Left colon (tissue), 2 donors: Measurements from ENCODE around the gene SIT1. TPM values are rescaled to one million over a fixed set of nuclear protein-coding genes. Genes with fewer than 3 reads are reported as not detected.

Experiments
- ATAC-seq: fragments of 200-7000 bp; cut with Tn5 transposase; one replicate; pipeline ENCODE4 v1.9.1; 2020; ENCODE audit warnings: mild to moderate bottlenecking, moderate library complexity
- DNase-seq, 2 donors: peaks; one replicate each; pipeline ENCODE4 v3.0.0-alpha.2; 2020
- intact Hi-C, 2 donors: fragments of 100-400 bp; cut with DNase I in 1 of 2; cut with micrococcal nuclease in 1 of 2; formaldehyde crosslinking; loops; one replicate each; pipeline versions ENCODE4 v1.11.2 to v1.14.0; 2022; cut with DNase I, micrococcal nuclease
- total RNA-seq, 2 donors: library from RNA; stranded (reverse); fragmentation: NEBNext Ultra II Directional; extraction: Animal tissue kit (Norgen Biotek cat#: 25700); gene quantifications; one replicate each; pipeline ENCODE4 v1.2.1, GENCODE V29; 2021
- donor health status: DM: no; HTN: no; CAD: no.
- donor health status: DM: yes; HTN: yes; CAD: no.

Gene SIT1
- total RNA-seq, 2 donors from 2014 or later: 0.46 to 1.4 TPM

GRCh38 chr9:35665471-35665818, 14.7 kb upstream of the SIT1 start:
- intact Hi-C loops: no loop called here
- no peak for DNase-seq
- ATAC-seq: no peak

- intact Hi-C loops: no loop called here
- peak; percentile 87 to 88 for DNase-seq
- peak; percentile 78 for ATAC-seq
Observed at GRCh38 chr9:35664531-35665470, 14.1 kb upstream of the SIT1 start, which contains the start of gene ARHGEF39. Gene ARHGEF39, minus strand, starts transcription at chr9:35665195. Its CDS starts 26 bp downstream, at chr9:35665169.

GRCh38 chr9:35662437-35662836, 11.7 kb upstream of the SIT1 start:
- DNase-seq: no peak
- ATAC-seq: no peak
- intact Hi-C loops: no loop called here

- DNase-seq (no peak), ATAC-seq (no peak)
- intact Hi-C loops: no loop called here
Observed at GRCh38 chr9:35661756-35662350, 11.1 kb upstream of the SIT1 start.

GRCh38 chr9:35660966-35661415, 10.3 kb upstream of the SIT1 start:
- ATAC-seq (peak; percentile 43), DNase-seq (peak; percentile 76 to 77)
- intact Hi-C loops: no loop called here

GRCh38 chr9:35659340-35659739, 8.6 kb upstream of the SIT1 start:
- ATAC-seq (no peak), DNase-seq (no peak)
- intact Hi-C loops: loop anchor here in 1 of 2 donors (5.0 to 10.0 kb wide), 2 partner anchors 33 to 75 kb away; partner anchors contain the start of genes CREB3 and TLN1

- intact Hi-C loops: loop anchor here in 1 of 2 donors (5.0 to 10.0 kb wide), 2 partner anchors 33 to 76 kb away; partner anchors contain the start of genes CREB3 and TLN1
- peak; percentile 2 for ATAC-seq
- DNase-seq: peak in 1 of 2 donors; percentile 45
Observed at GRCh38 chr9:35658968-35659220, 8.2 kb upstream of the SIT1 start.

- ATAC-seq (peak; percentile 68), DNase-seq (peak; percentile 78 to 88)
- intact Hi-C loops: loop anchor here in 1 of 2 donors (5.0 to 10.0 kb wide), 2 partner anchors 34 to 76 kb away; partner anchors contain the start of genes CREB3 and TLN1
Observed at GRCh38 chr9:35658137-35658967, 7.6 kb upstream of the SIT1 start, which contains the start of gene CCDC107. Gene CCDC107, plus strand, starts transcription at chr9:35658292. Its CDS starts 88 bp downstream, at chr9:35658380.

GRCh38 chr9:35657546-35658136, 6.9 kb upstream of the SIT1 start, which contains the start of gene RMRP:
Gene RMRP, minus strand, starts transcription at chr9:35658019.
- DNase-seq (peak; percentile 94 to 99), ATAC-seq (peak; percentile 84)
- intact Hi-C loops: loop anchor here in 1 of 2 donors (5.0 to 10.0 kb wide), 2 partner anchors 35 to 77 kb away; partner anchors contain the start of genes CREB3 and TLN1

- ATAC-seq: peak; percentile 8
- no peak for DNase-seq
- intact Hi-C loops: loop anchor here in 1 of 2 donors (5.0 to 10.0 kb wide), 2 partner anchors 35 to 78 kb away; partner anchors contain the start of genes CREB3 and TLN1
Observed at GRCh38 chr9:35656831-35657545, 6.3 kb upstream of the SIT1 start.

GRCh38 chr9:35656348-35656747, 5.6 kb upstream of the SIT1 start:
- ATAC-seq (no peak), DNase-seq (no peak)
- intact Hi-C loops: loop anchor here in 1 of 2 donors (5.0 to 10.0 kb wide), 2 partner anchors 36 to 78 kb away; partner anchors contain the start of genes CREB3 and TLN1

GRCh38 chr9:35653611-35654010, 2.9 kb upstream of the SIT1 start:
- no peak for ATAC-seq
- no peak for DNase-seq
- intact Hi-C loops: loop anchor here in 1 of 2 donors (10.0 kb wide), 1 partner anchor 81 kb away; the partner anchor contains the start of genes CREB3 and TLN1

- DNase-seq (peak; percentile 26 to 41), ATAC-seq (peak; percentile 16)
- intact Hi-C loops: loop anchor here in 1 of 2 donors (10.0 kb wide), 1 partner anchor 82 kb away; the partner anchor contains the start of genes CREB3 and TLN1
Observed at GRCh38 chr9:35652829-35653209, 2.1 kb upstream of the SIT1 start.

GRCh38 chr9:35651956-35652828, 1.5 kb upstream of the SIT1 start:
- DNase-seq: peak; percentile 38 to 50
- intact Hi-C loops: loop anchor here in 1 of 2 donors (10.0 kb wide), 1 partner anchor 83 kb away; the partner anchor contains the start of genes CREB3 and TLN1
- peak; percentile 77 for ATAC-seq

GRCh38 chr9:35649431-35650340, 1.0 kb downstream of the SIT1 start:
- DNase-seq (peak in 1 of 2 donors; percentile 63), ATAC-seq (no peak)
- intact Hi-C loops: loop anchor here in 1 of 2 donors (10.0 kb wide), 1 partner anchor 85 kb away; the partner anchor contains the start of genes CREB3 and TLN1
